ENCODE results near the gene CDK14.

Gene CDK14

DNA sequence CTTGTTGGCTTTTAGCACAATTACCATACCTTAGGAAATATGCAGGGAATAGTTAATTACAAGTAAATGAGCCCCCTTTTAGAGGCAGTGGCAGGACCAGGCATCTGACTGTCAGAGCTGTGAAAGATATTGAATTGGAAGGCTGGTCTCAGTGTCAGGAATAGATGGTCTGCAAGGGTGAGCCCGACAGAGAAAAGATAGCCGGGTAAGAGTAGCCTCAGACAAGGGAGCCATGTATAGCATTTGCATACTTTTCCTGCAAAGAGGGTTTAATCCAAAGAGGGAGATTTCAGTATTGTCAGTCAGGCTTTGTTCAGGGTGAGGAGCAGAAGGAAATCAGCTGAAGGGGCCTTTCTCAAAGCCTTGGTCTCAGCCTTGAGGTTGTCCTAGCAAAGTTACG lies 539.2 kb downstream of the CDK14 start:
- H3K79me2 ChIP-seq (ENCODE audit: insufficient read depth, low read length) = no peaks in the 10 kb centered on the region
- TF ChIP-seq, protein P1, sequence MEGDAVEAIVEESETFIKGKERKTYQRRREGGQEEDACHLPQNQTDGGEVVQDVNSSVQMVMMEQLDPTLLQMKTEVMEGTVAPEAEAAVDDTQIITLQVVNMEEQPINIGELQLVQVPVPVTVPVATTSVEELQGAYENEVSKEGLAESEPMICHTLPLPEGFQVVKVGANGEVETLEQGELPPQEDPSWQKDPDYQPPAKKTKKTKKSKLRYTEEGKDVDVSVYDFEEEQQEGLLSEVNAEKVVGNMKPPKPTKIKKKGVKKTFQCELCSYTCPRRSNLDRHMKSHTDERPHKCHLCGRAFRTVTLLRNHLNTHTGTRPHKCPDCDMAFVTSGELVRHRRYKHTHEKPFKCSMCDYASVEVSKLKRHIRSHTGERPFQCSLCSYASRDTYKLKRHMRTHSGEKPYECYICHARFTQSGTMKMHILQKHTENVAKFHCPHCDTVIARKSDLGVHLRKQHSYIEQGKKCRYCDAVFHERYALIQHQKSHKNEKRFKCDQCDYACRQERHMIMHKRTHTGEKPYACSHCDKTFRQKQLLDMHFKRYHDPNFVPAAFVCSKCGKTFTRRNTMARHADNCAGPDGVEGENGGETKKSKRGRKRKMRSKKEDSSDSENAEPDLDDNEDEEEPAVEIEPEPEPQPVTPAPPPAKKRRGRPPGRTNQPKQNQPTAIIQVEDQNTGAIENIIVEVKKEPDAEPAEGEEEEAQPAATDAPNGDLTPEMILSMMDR (conservative IDR thresholded peaks at IDR 0.05; ENCODE audit: low read length) = no peak
- no peak for TF ChIP-seq EZH2phosphoT487 (IDR thresholded peaks at IDR 0.05; ENCODE audit: borderline replicate concordance)
- H3K9me3 ChIP-seq (ENCODE audit: insufficient read depth, low read depth, low read length) = no peaks in the 10 kb centered on the region
- H3K9ac ChIP-seq (ENCODE audit: low read depth, low read length, poor library complexity, severe bottlenecking) = no peak overlapping the region
- H2AFZ ChIP-seq (ENCODE audit: low read length) = no peak overlapping the region
- H3K4me2 ChIP-seq (ENCODE audit: low read depth, low read length, poor library complexity, severe bottlenecking) = no peak overlapping the region
- no peaks in the 10 kb centered on the region for H4K20me1 ChIP-seq (ENCODE audit: insufficient read depth, low read length, poor library complexity, severe bottlenecking)
- no peaks in the 10 kb centered on the region for H3K4me1 ChIP-seq (ENCODE audit: insufficient read depth, low read length, poor library complexity, severe bottlenecking)
- H3K36me3 ChIP-seq (ENCODE audit: insufficient read depth, low read length) = no peaks in the 10 kb centered on the region
- no peaks in the 10 kb centered on the region for H3F3A ChIP-seq (ENCODE audit: low read depth)
- H3K4me3 ChIP-seq (ENCODE audit: low read length, poor library complexity, severe bottlenecking) = no peak overlapping the region
- H3K9me2 ChIP-seq (replicated peaks; ENCODE audit: low read depth, low read length) = no peaks in the 10 kb centered on the region
- no peaks in the 10 kb centered on the region for H3K27me3 ChIP-seq (ENCODE audit: insufficient read depth, low read length, poor library complexity, severe bottlenecking)

DNA sequence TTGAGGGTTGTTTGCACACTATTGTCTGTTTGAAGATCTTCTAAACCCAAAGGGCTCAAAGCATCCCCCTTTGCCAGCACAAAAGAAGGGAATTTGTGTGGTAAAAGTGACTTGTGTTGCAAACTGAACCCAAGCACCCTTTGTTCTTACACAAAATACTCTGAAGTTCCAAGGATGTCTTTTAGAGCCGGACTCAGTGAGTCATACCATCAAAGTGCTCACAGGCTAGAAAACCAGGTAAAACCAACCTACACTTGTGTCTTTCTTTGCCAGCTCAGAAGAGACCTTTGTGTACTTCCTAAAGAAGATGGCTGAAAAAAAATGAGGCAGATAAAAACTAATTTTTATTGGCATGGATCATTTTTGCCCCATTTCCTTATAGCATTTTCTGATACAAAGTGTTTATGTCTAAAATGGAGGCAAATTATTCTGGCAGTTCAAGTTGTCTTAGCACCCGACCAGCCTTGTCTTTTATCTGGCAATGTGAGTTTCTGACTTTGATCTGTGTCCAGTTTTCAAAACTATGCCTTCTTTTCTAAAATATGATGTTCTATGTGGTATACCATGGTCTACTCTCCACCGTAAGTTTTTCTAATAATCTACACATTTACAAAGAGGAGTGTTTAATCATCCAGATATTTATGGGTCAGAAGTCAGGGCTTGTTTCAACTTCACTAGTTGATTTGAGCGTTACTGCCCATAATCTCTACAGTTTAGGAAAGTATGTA lies 539.7 kb downstream of the CDK14 start:
- H3K9me3 ChIP-seq (ENCODE audit: insufficient read depth, low read depth, low read length) = no peaks in the 10 kb centered on the region
- H3K4me2 ChIP-seq (ENCODE audit: low read depth, low read length, poor library complexity, severe bottlenecking) = no peak overlapping the region
- H3K27me3 ChIP-seq (ENCODE audit: insufficient read depth, low read length, poor library complexity, severe bottlenecking) = no peaks in the 10 kb centered on the region
- no peaks in the 10 kb centered on the region for H3K79me2 ChIP-seq (ENCODE audit: insufficient read depth, low read length)
- no peak overlapping the region for H3K9ac ChIP-seq (ENCODE audit: low read depth, low read length, poor library complexity, severe bottlenecking)
- no peaks in the 10 kb centered on the region for H3K4me1 ChIP-seq (ENCODE audit: insufficient read depth, low read length, poor library complexity, severe bottlenecking)
- no peak overlapping the region for H2AFZ ChIP-seq (ENCODE audit: low read length)
- no peak overlapping the region for H3K4me3 ChIP-seq (ENCODE audit: low read length, poor library complexity, severe bottlenecking)
- H3K9me2 ChIP-seq (replicated peaks; ENCODE audit: low read depth, low read length) = no peaks in the 10 kb centered on the region
- H3F3A ChIP-seq (ENCODE audit: low read depth) = no peaks in the 10 kb centered on the region
- H4K20me1 ChIP-seq (ENCODE audit: insufficient read depth, low read length, poor library complexity, severe bottlenecking) = no peaks in the 10 kb centered on the region
- H3K36me3 ChIP-seq (ENCODE audit: insufficient read depth, low read length) = no peaks in the 10 kb centered on the region
- TF ChIP-seq EZH2phosphoT487 (IDR thresholded peaks at IDR 0.05; ENCODE audit: borderline replicate concordance) = no peak
- TF ChIP-seq, protein P1 (conservative IDR thresholded peaks at IDR 0.05; ENCODE audit: low read length) = no peak

DNA sequence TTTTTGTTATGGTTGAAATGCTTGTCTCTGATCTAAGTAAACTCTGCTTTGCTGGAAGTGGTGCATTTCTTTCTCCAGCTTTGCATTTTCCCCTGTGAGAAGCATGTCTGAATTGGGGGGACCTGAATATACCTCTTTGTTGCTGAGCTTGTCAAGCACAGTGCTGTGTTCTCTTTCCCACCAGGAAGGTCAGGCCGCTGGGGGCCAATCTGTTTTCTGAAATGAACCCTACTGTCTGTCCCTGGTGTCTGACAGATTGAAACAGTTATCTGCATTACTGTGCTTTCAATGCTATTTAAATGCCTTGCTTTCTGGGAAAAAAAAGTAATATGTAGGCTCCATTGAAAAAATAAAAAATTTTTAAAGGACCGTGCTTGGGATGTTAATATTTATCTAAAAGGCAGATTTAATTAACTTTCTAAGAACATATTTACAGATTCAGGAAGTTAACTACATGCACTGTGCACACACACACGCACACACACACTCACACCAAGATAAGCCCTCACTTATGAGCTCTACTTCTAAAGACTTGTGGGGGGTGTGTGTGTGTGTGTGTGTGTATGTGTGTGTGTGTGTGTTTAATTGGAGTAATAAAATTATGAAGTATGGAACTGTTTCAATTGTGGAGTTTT lies 541.1 kb downstream of the CDK14 start:
- Histone ChIP-seq H3K9ac (ENCODE audit: low read depth, low read length, poor library complexity, severe bottlenecking) (no peak overlapping the region), H2AFZ (ENCODE audit: low read length) (no peak overlapping the region), H3K9me2 (replicated peaks; ENCODE audit: low read depth, low read length) (no peaks in the 10 kb centered on the region), H3K9me3 (ENCODE audit: insufficient read depth, low read depth, low read length) (no peaks in the 10 kb centered on the region), H3K4me3 (ENCODE audit: low read length, poor library complexity, severe bottlenecking) (no peak overlapping the region), H3K79me2 (ENCODE audit: insufficient read depth, low read length) (no peaks in the 10 kb centered on the region), H3K36me3 (ENCODE audit: insufficient read depth, low read length) (no peaks in the 10 kb centered on the region), H3K4me1 (ENCODE audit: insufficient read depth, low read length, poor library complexity, severe bottlenecking) (no peaks in the 10 kb centered on the region), H4K20me1 (ENCODE audit: insufficient read depth, low read length, poor library complexity, severe bottlenecking) (no peaks in the 10 kb centered on the region), H3F3A (ENCODE audit: low read depth) (no peaks in the 10 kb centered on the region), H3K27me3 (ENCODE audit: insufficient read depth, low read length, poor library complexity, severe bottlenecking) (no peaks in the 10 kb centered on the region), H3K4me2 (ENCODE audit: low read depth, low read length, poor library complexity, severe bottlenecking) (no peak overlapping the region)
- no peak for TF ChIP-seq EZH2phosphoT487 (IDR thresholded peaks at IDR 0.05; ENCODE audit: borderline replicate concordance)
- TF ChIP-seq, protein P1 (conservative IDR thresholded peaks at IDR 0.05; ENCODE audit: low read length) = no peak

Data from Loucy (cell line).